Measurements from ENCODE around the gene VRK3. TPM values are rescaled to one million over a fixed set of nuclear protein-coding genes. Genes with fewer than 3 reads are reported as not detected.

Gene VRK3
- polyA plus RNA-seq, 1 donor from 2014 or later: 47.3 TPM

- H3K9me2 ChIP-seq (ENCODE audit: insufficient read depth, low read length): no peaks in the 10 kb centered on the region
- no peak overlapping the region for H3K4me2 ChIP-seq (ENCODE audit: low read length)
- H3F3A ChIP-seq (ENCODE audit: insufficient read depth, low read length, poor library complexity, severe bottlenecking): no peaks in the 10 kb centered on the region
- no peak overlapping the region for H3K4me3 ChIP-seq (ENCODE audit: low read length)
- H3K27ac ChIP-seq (ENCODE audit: low read length): no peak overlapping the region
- H2AFZ ChIP-seq (ENCODE audit: low read depth, low read length): no peak overlapping the region
- no peaks in the 10 kb centered on the region for H3K27me3 ChIP-seq (ENCODE audit: insufficient read depth, low read depth, low read length)
- peaks cover 10% of the 10 kb centered on the region for H3K9me3 ChIP-seq (ENCODE audit: low read length)
- no peaks in the 10 kb centered on the region for H4K20me1 ChIP-seq (ENCODE audit: insufficient read depth)
- no peak overlapping the region for H3K9ac ChIP-seq (ENCODE audit: low read length)
- no peaks in the 10 kb centered on the region for H3K79me2 ChIP-seq (replicated peaks; ENCODE audit: insufficient read depth, low read length)
- no peaks in the 10 kb centered on the region for H3K36me3 ChIP-seq (ENCODE audit: insufficient read depth, low read length)
- TF ChIP-seq EP300 (conservative IDR thresholded peaks at IDR 0.05; ENCODE audit: poor library complexity, severe bottlenecking): no peak
- no peak for TF ChIP-seq SMC3 (conservative IDR thresholded peaks at IDR 0.05; ENCODE audit: poor library complexity)
- TF ChIP-seq, protein P1, sequence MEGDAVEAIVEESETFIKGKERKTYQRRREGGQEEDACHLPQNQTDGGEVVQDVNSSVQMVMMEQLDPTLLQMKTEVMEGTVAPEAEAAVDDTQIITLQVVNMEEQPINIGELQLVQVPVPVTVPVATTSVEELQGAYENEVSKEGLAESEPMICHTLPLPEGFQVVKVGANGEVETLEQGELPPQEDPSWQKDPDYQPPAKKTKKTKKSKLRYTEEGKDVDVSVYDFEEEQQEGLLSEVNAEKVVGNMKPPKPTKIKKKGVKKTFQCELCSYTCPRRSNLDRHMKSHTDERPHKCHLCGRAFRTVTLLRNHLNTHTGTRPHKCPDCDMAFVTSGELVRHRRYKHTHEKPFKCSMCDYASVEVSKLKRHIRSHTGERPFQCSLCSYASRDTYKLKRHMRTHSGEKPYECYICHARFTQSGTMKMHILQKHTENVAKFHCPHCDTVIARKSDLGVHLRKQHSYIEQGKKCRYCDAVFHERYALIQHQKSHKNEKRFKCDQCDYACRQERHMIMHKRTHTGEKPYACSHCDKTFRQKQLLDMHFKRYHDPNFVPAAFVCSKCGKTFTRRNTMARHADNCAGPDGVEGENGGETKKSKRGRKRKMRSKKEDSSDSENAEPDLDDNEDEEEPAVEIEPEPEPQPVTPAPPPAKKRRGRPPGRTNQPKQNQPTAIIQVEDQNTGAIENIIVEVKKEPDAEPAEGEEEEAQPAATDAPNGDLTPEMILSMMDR (IDR thresholded peaks at IDR 0.05; ENCODE audit: poor library complexity, severe bottlenecking): no peak
- TF ChIP-seq MXI1 (conservative IDR thresholded peaks at IDR 0.05; ENCODE audit: poor library complexity, severe bottlenecking): no peak
- no peak for TF ChIP-seq POLR2AphosphoS5 (IDR thresholded peaks at IDR 0.05)
- no peak for TF ChIP-seq TAF1 (IDR thresholded peaks at IDR 0.05; ENCODE audit: low read depth)
Observed at GRCh38 chr19:50060107-50060506, 34.9 kb upstream of the VRK3 start.

- Histone ChIP-seq H3K36me3 (ENCODE audit: insufficient read depth, low read length) (no peaks in the 10 kb centered on the region), H3K9me3 (ENCODE audit: low read length) (peaks cover 10% of the 10 kb centered on the region), H3K79me2 (replicated peaks; ENCODE audit: insufficient read depth, low read length) (no peaks in the 10 kb centered on the region)
Observed at GRCh38 chr19:50059045-50059444, 33.9 kb upstream of the VRK3 start.

GRCh38 chr19:50058425-50058824 is 33.3 kb upstream of the VRK3 start:
- Histone ChIP-seq H3K27ac (ENCODE audit: low read length) (no peak overlapping the region), H3K4me2 (ENCODE audit: low read length) (no peak overlapping the region), H3F3A (ENCODE audit: insufficient read depth, low read length, poor library complexity, severe bottlenecking) (no peaks in the 10 kb centered on the region), H3K79me2 (replicated peaks; ENCODE audit: insufficient read depth, low read length) (no peaks in the 10 kb centered on the region), H3K9ac (ENCODE audit: low read length) (no peak overlapping the region), H3K27me3 (ENCODE audit: insufficient read depth, low read depth, low read length) (no peaks in the 10 kb centered on the region), H3K36me3 (ENCODE audit: insufficient read depth, low read length) (no peaks in the 10 kb centered on the region), H3K9me2 (ENCODE audit: insufficient read depth, low read length) (no peaks in the 10 kb centered on the region), H2AFZ (ENCODE audit: low read depth, low read length) (no peak overlapping the region), H3K4me3 (ENCODE audit: low read length) (no peak overlapping the region), H3K9me3 (ENCODE audit: low read length) (peaks cover 10% of the 10 kb centered on the region), H4K20me1 (ENCODE audit: insufficient read depth) (no peaks in the 10 kb centered on the region)
- no peak for TF ChIP-seq REST (IDR thresholded peaks at IDR 0.05; ENCODE audit: borderline replicate concordance)
- TF ChIP-seq EP300 (conservative IDR thresholded peaks at IDR 0.05; ENCODE audit: poor library complexity, severe bottlenecking): no peak
- no peak for TF ChIP-seq MXI1 (conservative IDR thresholded peaks at IDR 0.05; ENCODE audit: poor library complexity, severe bottlenecking)
- no peak for TF ChIP-seq POLR2AphosphoS5 (IDR thresholded peaks at IDR 0.05)
- no peak for TF ChIP-seq SMC3 (conservative IDR thresholded peaks at IDR 0.05; ENCODE audit: poor library complexity)
- TF ChIP-seq, protein P1 (IDR thresholded peaks at IDR 0.05; ENCODE audit: poor library complexity, severe bottlenecking): no peak
- TF ChIP-seq TAF1 (IDR thresholded peaks at IDR 0.05; ENCODE audit: low read depth): no peak
- TF ChIP-seq EZH2 (IDR thresholded peaks at IDR 0.05; ENCODE audit: borderline replicate concordance, insufficient read depth, low read length, poor library complexity, severe bottlenecking): no peak
- no peak for TF ChIP-seq RAD21 (conservative IDR thresholded peaks at IDR 0.05)

More at GRCh38 chr19:50059045-50059444, 33.9 kb upstream of the VRK3 start:
- no peak for TF ChIP-seq EZH2 (IDR thresholded peaks at IDR 0.05; ENCODE audit: borderline replicate concordance, insufficient read depth, low read length, poor library complexity, severe bottlenecking)
- Histone ChIP-seq H3K27me3 (ENCODE audit: insufficient read depth, low read depth, low read length) (no peaks in the 10 kb centered on the region), H4K20me1 (ENCODE audit: insufficient read depth) (no peaks in the 10 kb centered on the region), H3K4me3 (ENCODE audit: low read length) (no peak overlapping the region), H3F3A (ENCODE audit: insufficient read depth, low read length, poor library complexity, severe bottlenecking) (no peaks in the 10 kb centered on the region), H3K4me2 (ENCODE audit: low read length) (no peak overlapping the region), H3K9me2 (ENCODE audit: insufficient read depth, low read length) (no peaks in the 10 kb centered on the region), H3K27ac (ENCODE audit: low read length) (no peak overlapping the region), H2AFZ (ENCODE audit: low read depth, low read length) (no peak overlapping the region), H3K9ac (ENCODE audit: low read length) (no peak overlapping the region)

All from neural cell (in vitro differentiated cells).